Activated T-cell treated with anti-CD3 and anti-CD28 coated beads for 4 hours (primary cell): ENCODE results near the gene HOXD11.
A peak's percentile ranks its signal among the peaks of the same experiment; 100 is the strongest.

Experiments
- DNase-seq: peaks from one replicate; pipeline ENCODE4 v3.0.0-alpha.2; 2020

The HOXD11 gene

DNA sequence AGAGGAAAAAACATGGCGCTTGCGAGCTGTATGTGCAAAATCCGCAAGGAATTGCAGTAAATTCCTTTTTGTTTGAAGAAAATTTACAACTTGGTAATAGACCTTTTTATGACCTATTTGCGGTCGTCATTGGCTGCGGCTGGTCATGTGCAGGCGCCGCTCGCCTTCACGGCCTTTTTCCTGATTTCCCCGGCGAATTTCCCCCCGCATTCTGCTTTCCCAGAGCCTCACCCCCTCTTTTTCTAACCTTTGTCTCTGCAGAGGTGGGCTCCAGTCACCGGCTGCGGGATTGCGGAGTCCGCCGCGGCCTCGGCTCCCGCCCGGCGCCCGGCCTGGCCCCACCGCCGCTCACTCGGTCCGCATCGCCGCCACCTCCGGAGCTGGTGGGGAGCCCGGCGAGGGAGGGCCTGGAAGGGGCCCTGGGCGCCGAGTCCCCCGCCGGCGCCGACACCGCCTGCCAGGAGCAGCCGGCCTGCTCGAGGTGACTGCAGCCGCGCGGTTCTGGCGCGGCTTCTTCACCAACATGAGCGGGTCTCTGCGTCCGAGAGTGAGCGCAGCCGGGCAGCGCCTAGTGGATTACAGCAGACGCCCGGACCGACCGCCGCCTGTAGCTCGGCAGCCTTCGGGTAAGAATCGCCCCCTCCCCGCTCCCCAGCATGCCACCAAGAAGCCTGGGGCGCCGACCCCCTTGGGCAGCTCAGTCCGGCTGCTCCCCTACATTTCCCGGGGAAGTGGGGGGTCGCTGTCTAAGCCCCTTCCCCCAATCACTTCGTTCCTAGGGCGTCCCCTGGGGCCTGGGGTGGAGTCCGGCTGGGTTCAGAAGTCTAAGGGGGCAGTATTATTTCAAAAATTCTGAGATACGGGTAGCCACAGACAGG lies 29.5 kb downstream of the HOXD11 start:
- DNase-seq = no peak

DNA sequence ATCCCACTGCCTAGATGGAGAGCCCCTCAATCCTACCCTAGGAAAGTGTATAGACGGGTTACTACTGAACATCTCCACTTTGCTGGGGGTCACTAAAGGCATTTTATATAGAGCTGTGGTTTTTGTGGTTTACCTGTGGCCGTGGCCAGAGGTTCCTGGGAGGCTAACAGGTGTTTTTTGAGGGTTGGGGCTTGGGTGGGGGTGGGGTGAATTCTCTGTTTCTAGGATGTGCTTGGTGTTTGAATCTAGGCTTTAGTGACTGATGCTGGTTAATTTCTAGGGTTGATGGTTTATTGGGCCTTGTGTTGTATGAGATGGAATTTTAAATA lies 30.1 kb downstream of the HOXD11 start:
- DNase-seq = no peak

DNA sequence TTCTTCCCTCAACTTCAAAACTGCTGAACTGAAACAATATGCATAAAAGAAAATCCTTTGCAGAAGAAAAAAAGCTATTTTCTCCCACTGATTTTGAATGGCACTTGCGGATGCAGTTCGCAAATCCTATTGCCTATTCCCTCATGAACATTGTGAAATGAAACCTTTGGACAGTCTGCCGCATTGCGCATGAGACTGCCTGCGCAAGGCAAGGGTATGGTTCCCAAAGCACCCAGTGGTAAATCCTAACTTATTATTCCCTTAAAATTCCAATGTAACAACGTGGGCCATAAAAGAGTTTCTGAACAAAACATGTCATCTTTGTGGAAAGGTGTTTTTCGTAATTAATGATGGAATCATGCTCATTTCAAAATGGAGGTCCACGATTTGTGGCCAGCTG lies 30.8 kb downstream of the HOXD11 start:
- no peak for DNase-seq

DNA sequence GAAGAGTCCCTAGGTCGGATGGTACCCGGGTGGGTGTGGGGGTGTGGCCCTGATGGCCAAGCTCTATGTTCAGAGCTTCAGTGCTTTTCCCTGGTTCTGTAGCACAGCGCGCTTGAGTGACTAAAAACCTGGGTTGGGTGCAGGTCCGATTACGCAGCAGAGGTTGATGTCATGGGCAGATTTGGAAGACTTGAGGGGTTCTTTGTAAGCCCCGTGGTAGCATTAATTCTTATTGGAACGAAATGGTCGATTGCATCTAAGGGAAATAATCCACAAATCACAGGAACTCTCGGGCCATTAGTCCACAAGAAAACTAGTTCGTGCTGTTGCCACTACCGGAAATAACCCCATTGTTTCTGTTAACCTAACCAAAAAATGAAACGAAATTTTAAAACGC lies 31.4 kb downstream of the HOXD11 start:
- DNase-seq = no peak

GRCh38 chr2:176138923-176139660 lies 32.0 kb downstream of the HOXD11 start:
- DNase-seq = no peak

DNA sequence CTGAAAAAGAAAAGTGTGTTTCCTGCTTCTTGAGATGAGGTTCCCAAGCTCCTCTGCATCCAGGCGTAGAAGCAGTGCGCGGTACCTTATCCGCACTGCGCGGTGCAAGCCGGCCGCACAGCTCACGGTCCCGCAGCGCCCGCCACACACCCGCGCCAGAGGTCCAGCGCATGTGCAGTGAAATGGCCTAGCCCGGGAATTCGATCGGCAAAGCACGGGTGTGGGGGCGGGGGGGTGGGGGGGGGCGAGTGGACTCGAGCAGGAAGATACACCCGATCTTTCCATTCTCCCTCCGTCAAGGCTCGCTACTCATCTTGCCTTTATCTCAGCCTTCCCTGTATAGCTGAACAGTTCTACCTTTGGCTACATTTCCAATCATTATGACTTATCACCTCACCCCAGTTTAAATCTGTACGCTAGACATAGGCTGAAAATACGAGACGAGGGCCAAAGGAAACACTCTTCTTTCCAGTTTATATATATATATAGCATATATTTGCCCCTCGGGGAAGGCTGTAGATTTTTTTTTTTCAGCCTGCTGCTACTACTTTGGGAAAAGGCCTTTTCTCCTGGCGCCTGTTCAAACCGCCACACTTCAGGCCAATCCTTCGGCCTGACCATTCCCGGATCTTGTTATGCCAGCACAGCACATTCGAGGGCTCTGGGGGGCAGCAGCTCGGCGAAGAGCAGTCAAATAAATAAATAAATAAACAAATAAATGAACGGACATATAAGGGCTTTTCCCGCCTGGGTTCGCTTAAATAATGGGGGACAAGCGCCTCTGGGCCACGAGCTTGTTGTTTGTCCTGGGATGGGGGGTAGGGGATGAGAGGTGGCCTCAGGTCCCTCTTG lies 32.8 kb downstream of the HOXD11 start:
- no peak for DNase-seq

DNA sequence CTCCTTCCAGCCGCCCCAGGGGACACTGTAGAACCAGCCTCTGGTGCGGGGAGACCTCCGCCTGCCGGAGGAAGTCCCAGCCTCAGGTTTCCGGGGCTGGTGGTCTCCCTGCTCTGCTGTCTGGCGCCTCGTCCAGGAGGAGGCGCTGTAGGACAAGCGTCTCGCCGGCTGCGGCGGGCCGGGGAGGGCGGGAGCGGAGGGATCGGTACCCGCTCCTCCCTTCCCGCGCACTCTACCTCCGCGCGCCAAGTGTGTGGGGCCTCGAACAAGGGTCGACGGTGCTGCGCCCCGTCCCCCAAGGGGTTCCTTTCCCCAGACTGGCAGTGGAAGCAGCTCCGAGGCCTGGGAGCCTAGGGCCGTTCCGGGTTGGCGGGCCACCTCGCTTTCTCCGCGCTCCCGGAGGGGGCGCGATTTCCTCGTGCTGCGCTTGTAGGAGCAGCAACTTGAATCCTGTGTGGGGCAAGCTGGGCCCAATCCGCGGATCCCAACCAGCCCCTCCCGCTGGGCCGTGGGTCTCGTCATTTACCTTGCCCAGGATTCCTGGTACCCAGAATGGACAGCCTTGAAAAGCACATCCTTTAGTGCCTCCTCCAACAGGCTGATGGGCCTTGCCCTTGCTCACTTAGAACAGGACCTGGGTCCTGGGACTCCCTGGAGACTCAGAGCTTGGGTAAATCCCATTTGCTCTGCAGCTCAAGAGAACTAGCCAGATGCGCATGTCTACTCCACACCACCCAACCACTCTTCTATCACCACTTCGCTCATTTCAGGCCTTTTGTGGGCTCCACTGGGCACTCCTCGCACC lies 33.6 kb downstream of the HOXD11 start:
- peak; percentile 44 for DNase-seq

DNA sequence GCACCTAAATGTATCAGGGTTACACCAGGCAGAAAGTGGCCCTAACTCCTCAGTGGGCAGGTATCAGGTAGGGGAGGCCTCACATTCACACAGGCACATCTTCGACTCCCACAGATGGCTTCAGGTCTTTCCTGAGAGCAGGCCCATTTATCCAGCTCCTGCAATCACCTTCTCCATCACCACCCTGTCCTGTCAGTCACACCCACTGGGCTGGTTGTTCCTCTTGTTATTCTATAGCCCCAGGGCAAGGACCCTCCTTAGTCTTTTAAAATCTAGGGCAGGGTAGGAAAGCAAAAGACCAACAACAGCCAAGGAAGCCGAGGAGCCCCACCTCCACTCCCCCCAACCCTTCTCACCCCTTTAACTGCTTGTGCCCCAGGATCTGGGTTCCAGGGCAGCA lies 35.2 kb downstream of the HOXD11 start:
- no peak for DNase-seq

GRCh38 chr2:176145085-176145969 lies 38.2 kb downstream of the HOXD11 start:
- DNase-seq = no peak

DNA sequence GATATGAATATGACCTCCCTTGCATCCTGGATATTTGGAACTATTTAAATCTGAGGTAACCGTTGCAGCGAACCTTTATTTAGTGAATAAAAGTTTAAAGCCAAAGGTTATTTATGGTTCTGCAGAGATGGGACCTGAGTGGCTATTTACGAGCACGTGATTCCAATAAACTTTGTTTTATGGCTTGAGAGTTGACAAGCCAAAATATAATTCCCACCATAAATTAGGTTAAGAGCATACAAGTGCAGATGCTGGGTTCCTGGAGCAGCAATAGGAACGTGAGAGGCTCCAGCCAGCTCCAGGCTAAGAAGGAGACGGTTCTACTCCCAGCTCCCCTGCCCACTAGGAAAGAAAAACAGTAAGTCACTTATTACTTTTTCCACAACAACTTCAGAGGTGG lies 39.0 kb downstream of the HOXD11 start:
- no peak for DNase-seq

- DNase-seq = no peak
These were observed 39.6 kb downstream of the HOXD11 start for GRCh38 chr2:176146645-176147044.

GRCh38 chr2:176147210-176147799 lies 40.2 kb downstream of the HOXD11 start:
- DNase-seq = no peak

DNA sequence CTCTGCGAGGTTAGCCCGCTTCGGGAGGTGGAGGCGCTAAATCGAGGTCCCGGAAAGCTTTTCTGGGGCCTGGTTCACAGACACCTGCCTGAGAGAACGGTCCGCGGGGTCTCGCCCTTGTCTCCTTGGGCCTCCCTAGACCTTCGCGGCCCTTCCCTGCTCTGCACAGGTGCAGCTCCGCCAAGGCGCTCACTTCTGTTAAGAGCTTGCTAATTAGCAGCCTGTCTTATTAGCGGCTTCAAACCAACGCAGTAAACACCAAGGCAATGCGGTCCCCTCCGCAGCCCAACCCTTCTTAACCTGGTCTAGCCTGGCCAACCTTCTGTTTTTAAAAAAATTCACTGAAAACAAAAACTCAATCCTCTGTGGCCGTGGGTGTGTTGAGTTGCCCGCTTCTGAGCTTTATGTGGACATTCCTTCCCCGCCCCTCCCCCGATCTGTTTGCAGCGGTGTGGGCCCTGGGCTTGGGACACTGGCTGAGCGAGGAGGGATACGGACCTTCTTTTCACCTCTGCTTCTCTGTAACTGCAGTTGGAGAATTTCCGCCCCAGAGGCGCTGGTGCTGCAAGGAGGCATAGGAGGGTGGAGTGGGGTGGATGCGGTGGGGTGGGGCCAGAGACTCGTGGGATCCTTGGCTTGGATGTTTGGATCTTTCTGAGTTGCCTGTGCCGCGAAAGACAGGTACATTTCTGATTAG lies 40.9 kb downstream of the HOXD11 start:
- no peak for DNase-seq

- no peak for DNase-seq
These were observed 41.8 kb downstream of the HOXD11 start for GRCh38 chr2:176148751-176149421.

GRCh38 chr2:176149481-176149938 lies 42.4 kb downstream of the HOXD11 start:
- no peak for DNase-seq

- DNase-seq = no peak
These were observed 43.0 kb downstream of the HOXD11 start for GRCh38 chr2:176149939-176150583.

DNA sequence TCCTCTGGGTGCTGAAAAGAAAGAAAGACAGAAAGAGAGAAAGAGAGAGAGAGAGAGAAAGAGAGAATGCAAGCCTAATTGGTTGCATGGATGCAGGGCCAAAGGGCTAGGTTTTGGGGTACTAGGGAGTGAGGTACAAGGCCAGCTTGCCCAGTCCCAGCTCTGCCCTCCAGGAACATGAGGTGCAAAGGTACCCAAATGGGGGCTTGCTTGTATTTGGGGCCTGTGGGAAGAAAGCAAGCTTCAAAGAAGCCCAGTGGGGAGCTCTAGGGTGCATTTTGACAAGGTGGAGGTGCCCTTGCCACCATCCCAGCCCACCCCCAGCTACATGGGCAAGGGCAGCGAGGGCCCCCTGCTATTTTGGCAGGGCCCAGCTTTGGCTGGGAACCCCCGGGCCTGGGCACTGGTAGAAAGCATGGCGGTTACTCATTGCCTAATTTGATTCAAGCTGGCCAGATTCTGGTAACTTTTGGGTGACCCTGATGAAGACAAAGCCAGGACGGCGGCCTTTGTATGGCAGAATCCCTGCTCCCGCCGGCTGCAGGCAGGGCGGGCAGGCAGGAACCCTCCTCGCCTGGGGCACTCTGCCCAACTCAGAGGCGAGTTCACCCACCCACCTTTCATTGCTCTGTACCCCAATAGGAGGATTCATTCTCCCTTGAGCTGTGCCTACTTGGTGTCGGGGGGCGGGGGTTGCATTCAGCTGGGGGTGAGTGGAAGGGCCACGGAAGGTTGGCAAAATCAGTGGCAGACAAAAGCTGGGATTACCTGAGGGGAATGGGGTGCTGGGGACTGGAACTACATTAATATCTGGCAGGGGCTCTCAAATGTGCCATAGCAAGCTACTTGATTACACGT lies 43.7 kb downstream of the HOXD11 start:
- DNase-seq = no peak
